ENCODE results near the gene PDE6C.

- TF ChIP-seq CTCF (IDR thresholded peaks at IDR 0.05) (no peak), POLR2A (IDR thresholded peaks at IDR 0.05) (no peak)
Measured at GRCh38 chr10:93598157-93598556, 14.2 kb upstream of the PDE6C start.

All from esophagus squamous epithelium (tissue), 4 donors.